Measurements from ENCODE around the gene DAB2IP.

Gene DAB2IP

GRCh38 chr9:121826711-121827110, 175.3 kb downstream of the DAB2IP start:
- no peak overlapping the region for H3K4me3 ChIP-seq (ENCODE audit: low read depth, low read length)
- TF ChIP-seq, protein P1, sequence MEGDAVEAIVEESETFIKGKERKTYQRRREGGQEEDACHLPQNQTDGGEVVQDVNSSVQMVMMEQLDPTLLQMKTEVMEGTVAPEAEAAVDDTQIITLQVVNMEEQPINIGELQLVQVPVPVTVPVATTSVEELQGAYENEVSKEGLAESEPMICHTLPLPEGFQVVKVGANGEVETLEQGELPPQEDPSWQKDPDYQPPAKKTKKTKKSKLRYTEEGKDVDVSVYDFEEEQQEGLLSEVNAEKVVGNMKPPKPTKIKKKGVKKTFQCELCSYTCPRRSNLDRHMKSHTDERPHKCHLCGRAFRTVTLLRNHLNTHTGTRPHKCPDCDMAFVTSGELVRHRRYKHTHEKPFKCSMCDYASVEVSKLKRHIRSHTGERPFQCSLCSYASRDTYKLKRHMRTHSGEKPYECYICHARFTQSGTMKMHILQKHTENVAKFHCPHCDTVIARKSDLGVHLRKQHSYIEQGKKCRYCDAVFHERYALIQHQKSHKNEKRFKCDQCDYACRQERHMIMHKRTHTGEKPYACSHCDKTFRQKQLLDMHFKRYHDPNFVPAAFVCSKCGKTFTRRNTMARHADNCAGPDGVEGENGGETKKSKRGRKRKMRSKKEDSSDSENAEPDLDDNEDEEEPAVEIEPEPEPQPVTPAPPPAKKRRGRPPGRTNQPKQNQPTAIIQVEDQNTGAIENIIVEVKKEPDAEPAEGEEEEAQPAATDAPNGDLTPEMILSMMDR (IDR thresholded peaks at IDR 0.05; ENCODE audit: control insufficient read depth, extremely low read depth, insufficient read depth): no peak

DNA sequence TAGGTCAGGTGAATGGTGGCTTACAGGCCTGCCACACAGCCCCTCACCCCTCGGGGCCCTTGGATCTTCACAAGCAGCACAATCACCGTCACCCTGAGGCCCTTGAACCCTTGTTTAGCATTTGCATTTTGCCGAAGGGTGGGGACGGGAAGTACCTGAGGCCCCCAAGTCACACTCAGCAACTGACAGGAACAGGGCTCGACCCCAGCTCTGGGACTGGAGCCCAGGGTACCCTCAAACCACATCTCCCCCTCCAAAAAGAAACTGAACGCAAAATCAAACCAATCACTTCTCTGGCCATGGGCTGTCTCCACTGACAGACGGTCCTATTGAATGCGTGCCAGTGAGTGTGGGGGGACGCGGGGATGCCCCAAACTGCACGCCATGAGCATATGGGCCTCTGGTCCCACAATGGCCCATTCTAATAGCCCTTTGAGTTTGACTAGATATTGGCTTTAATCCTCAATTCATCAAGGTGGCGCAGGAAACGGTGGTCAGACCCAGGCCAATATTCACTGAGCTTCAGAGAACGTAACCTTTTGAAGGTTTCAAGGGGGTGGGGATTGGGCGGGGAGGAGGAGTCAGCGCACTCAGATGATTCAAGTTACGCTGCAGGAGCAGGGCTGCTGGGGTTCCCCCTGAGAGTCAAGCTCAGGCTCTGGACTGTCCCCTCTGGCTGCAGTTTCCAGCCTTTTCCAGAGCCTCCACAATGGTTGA, 176.0 kb downstream of the DAB2IP start:
- no peak for DNase-seq (ENCODE audit: low read depth)
- H3K4me3 ChIP-seq (ENCODE audit: low read depth, low read length): no peak overlapping the region
- TF ChIP-seq, protein P1 (IDR thresholded peaks at IDR 0.05; ENCODE audit: control insufficient read depth, extremely low read depth, insufficient read depth): no peak

More at GRCh38 chr9:121826711-121827110, 175.3 kb downstream of the DAB2IP start:
- DNase-seq (ENCODE audit: low read depth): no peak

DNA sequence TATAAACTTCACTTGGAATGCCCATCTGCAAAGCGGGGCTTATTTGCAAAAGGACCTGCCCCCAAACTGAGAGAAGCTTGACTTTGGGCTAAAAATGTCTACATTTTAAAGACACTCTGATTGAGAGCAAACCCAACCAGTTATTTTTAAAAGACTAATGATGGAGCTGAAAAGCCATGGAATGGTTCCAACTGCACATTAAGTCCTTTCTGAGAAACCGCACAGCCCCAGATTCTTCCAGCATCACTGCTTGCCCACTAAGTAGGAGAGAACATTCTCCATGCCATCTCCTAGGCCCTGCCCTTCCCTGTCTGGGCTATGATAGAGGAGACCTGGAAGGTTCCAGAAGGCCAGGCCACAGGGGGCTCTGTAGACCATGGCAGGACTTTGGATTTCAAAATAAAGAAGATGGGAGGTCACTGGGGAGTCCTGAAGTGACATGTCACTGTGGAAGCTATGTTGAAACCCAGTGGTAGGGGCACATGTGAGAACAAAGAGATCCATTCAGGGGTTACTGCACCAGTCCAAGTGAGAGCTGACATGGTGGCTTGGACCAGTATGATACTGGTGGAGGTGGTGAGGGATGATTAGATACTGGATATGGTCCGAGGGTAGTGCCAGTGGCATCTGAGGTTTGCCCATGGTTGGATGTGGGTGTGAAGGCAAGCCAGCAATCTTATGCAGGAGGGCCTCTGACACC, 179.2 kb downstream of the DAB2IP start:
- TF ChIP-seq, protein P1 (IDR thresholded peaks at IDR 0.05; ENCODE audit: control insufficient read depth, extremely low read depth, insufficient read depth): no peak
- DNase-seq (ENCODE audit: low read depth): no peak
- no peak overlapping the region for H3K4me3 ChIP-seq (ENCODE audit: low read depth, low read length)

DNA sequence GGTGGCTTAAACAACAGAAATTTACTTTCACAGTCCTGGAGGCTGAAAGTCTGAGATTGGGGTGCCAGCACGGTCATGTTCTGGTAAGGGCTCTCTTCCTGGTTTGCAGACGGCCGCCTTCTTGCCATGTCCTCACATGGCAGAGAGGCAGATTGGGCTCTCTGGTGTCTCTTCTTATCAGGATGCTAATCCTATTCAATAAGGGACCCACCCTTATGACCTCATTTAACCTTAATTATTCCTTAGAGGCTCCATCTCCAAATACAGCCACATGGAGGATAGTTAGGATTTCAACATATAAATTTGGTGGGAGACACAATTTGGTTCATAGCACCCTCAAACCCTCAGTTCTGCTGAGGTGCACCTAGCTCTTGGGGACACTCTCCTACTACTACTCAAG, 180.4 kb downstream of the DAB2IP start:
- TF ChIP-seq, protein P1 (IDR thresholded peaks at IDR 0.05; ENCODE audit: control insufficient read depth, extremely low read depth, insufficient read depth): no peak
- no peak for DNase-seq (ENCODE audit: low read depth)
- H3K4me3 ChIP-seq (ENCODE audit: low read depth, low read length): no peak overlapping the region

DNA sequence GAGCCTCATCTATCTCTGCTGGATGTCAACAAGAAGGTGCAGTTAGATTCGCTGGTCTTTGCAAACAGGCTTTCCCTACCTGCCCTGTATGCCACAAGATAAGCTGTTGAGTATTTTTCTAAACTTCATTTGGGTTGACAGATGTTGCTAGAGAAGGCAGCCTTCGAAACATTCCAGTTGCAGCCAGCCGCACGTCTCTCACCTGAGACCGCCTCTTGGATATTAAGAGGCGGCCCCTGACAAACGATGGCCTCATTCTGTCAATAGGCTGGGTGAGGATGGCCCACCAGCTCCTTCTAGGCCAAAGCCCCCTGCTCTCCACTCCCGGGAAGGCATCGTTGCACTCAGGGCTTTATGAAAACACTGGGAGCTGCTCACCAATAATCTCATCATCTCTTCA, 181.6 kb downstream of the DAB2IP start:
- TF ChIP-seq, protein P1 (IDR thresholded peaks at IDR 0.05; ENCODE audit: control insufficient read depth, extremely low read depth, insufficient read depth): no peak
- no peak overlapping the region for H3K4me3 ChIP-seq (ENCODE audit: low read depth, low read length)
- no peak for DNase-seq (ENCODE audit: low read depth)
